AG09309 (cell line): Measurements from ENCODE around the gene CDK15.

Experiments
- DNase-seq: peaks from one replicate; pipeline ENCODE4 v3.0.0-alpha.2; 2010; ENCODE audit warnings: low read depth
- H3K4me3 ChIP-seq: 2 replicates; pipeline ENCODE4 v1.5.1; 2011; ENCODE audit warnings: mild to moderate bottlenecking, low read depth, low read length, moderate library complexity; ENCODE audit not compliant: control insufficient read depth
- CTCF ChIP-seq: IDR thresholded peaks from 2 replicates; pipeline ENCODE4 v1.5.1; 2011; ENCODE audit warnings: mild to moderate bottlenecking, low read depth, low read length, inconsistent platforms; ENCODE audit not compliant: insufficient read depth, control insufficient read depth; ENCODE audit errors: missing control alignments

CDK15 gene

GRCh38 chr2:201821080-201821479 lies 14.7 kb downstream of the CDK15 start:
- no peak for TF ChIP-seq CTCF
- DNase-seq = no peak
- no peak overlapping the region for H3K4me3 ChIP-seq

- H3K4me3 ChIP-seq = no peak overlapping the region
- no peak for DNase-seq
- TF ChIP-seq CTCF = no peak
Observed at GRCh38 chr2:201824212-201824611, 17.9 kb downstream of the CDK15 start.

- H3K4me3 ChIP-seq = no peak overlapping the region
- no peak for TF ChIP-seq CTCF
- DNase-seq = no peak
Observed at GRCh38 chr2:201827621-201828020, 21.3 kb downstream of the CDK15 start.

GRCh38 chr2:201828220-201828619 lies 21.9 kb downstream of the CDK15 start:
- TF ChIP-seq CTCF = no peak
- H3K4me3 ChIP-seq = no peak overlapping the region
- DNase-seq = no peak

GRCh38 chr2:201830666-201831065 lies 24.3 kb downstream of the CDK15 start:
- TF ChIP-seq CTCF = no peak
- no peak overlapping the region for H3K4me3 ChIP-seq
- DNase-seq = no peak

- TF ChIP-seq CTCF = no peak
- no peak overlapping the region for H3K4me3 ChIP-seq
- peak; percentile 83 for DNase-seq
Observed at GRCh38 chr2:201831469-201831868, 25.1 kb downstream of the CDK15 start.

- DNase-seq = no peak
Observed at GRCh38 chr2:201833781-201834180, 27.4 kb downstream of the CDK15 start.

More at GRCh38 chr2:201833781-201834180, 27.4 kb downstream of the CDK15 start:
- TF ChIP-seq CTCF = no peak
- H3K4me3 ChIP-seq = no peak overlapping the region
